DMS153 treated with DMSO at 0.1 percent for 48 hours (cell line): ENCODE results near the gene TCF7L1.

Experiments used
- DNase-seq: peaks from one replicate; lab custom pipeline; 2025; ENCODE audit not compliant: unreplicated experiment; lab: John Stamatoyannopoulos, UW

Gene TCF7L1

GRCh38 chr2:85250045-85250444 lies 116.9 kb downstream of the TCF7L1 start:
- DNase-seq, result no peak

GRCh38 chr2:85251070-85251616 lies 118.0 kb downstream of the TCF7L1 start:
- no peak for DNase-seq

- no peak for DNase-seq
Measured at GRCh38 chr2:85253890-85254289, 120.7 kb downstream of the TCF7L1 start.

GRCh38 chr2:85254540-85255300 lies 121.5 kb downstream of the TCF7L1 start:
- no peak for DNase-seq

- DNase-seq, result peak; percentile 36
Measured at GRCh38 chr2:85255456-85255812, 122.2 kb downstream of the TCF7L1 start.

- DNase-seq, result no peak
Measured at GRCh38 chr2:85255813-85256594, 122.8 kb downstream of the TCF7L1 start.

GRCh38 chr2:85257359-85257969 lies 124.3 kb downstream of the TCF7L1 start:
- no peak for DNase-seq

- DNase-seq, result no peak
Measured at GRCh38 chr2:85257970-85258605, 124.9 kb downstream of the TCF7L1 start.

GRCh38 chr2:85259101-85259590 lies 126.0 kb downstream of the TCF7L1 start:
- no peak for DNase-seq

GRCh38 chr2:85259879-85260278 lies 126.7 kb downstream of the TCF7L1 start:
- no peak for DNase-seq

GRCh38 chr2:85263591-85263990 lies 130.4 kb downstream of the TCF7L1 start:
- DNase-seq, result no peak

- no peak for DNase-seq
Measured at GRCh38 chr2:85264471-85264870, 131.3 kb downstream of the TCF7L1 start.

GRCh38 chr2:85265304-85265703 lies 132.1 kb downstream of the TCF7L1 start:
- no peak for DNase-seq

- no peak for DNase-seq
Measured at GRCh38 chr2:85266146-85267041, 133.2 kb downstream of the TCF7L1 start.

- peak; percentile 37 for DNase-seq
Measured at GRCh38 chr2:85269959-85270358, 136.8 kb downstream of the TCF7L1 start.

- no peak for DNase-seq
Measured at GRCh38 chr2:85272357-85272756, 139.2 kb downstream of the TCF7L1 start.

GRCh38 chr2:85273738-85274731 lies 140.8 kb downstream of the TCF7L1 start:
- DNase-seq, result no peak

- no peak for DNase-seq
Measured at GRCh38 chr2:85275984-85276540, 142.9 kb downstream of the TCF7L1 start.
